AG09319 (cell line): ENCODE results near the gene CMTM8.
"Not testable (repeated sequence)": the region's sequence is repeated elsewhere in the genome, so short reads cannot be mapped to it uniquely, and the experiment has no call there.

Experiments used
- DNase-seq: peaks from one replicate; pipeline ENCODE4 v3.0.0-alpha.2; 2010; ENCODE audit warnings: low read depth; ENCODE audit errors: extremely low read depth
- TF ChIP-seq, protein P1 (sequence below): IDR thresholded peaks from 2 replicates; pipeline ENCODE4 v1.5.1; 2011; ENCODE audit warnings: low read depth, mild to moderate bottlenecking, inconsistent platforms, low read length, moderate library complexity

Gene CMTM8, protein sequence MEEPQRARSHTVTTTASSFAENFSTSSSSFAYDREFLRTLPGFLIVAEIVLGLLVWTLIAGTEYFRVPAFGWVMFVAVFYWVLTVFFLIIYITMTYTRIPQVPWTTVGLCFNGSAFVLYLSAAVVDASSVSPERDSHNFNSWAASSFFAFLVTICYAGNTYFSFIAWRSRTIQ

DNA sequence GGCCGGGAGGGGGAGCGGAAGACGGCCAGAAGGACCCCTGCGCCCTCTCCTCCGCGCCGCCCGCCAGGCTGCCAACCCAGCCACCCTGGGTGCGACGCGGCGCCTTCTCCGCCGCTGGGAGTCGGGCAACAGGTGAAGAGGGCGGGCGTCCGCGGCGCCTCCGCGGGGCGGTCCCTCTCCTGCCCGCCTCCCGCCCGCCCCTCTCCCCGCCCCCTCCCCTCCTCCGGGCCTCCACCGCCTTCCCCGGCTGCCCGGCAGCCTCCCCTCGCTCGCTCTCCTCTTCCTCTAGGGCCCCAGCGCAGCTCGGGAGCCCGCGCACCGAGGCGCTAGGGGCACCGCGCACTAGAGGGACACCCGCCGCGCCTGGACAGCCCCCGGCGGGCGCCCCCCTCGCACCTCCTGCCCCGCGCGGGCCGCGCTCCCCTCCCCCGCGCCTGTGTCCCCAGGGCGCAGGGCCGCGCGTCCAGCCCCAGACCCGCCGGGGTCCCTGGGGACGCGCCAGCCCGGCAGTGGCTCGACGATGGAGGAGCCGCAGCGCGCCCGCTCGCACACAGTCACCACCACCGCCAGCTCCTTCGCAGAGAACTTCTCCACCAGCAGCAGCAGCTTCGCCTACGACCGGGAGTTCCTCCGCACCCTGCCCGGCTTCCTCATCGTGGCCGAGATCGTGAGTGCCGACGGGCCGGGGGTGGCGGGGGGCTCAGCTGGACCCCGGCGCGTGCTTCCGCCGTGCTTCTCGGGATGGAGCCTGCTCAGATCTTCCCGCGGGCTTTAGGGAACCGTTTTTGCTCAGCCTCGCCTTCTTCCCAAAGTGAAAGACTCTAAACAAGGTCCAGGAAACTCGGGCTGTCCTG, at the start of gene CMTM8:
Gene CMTM8, plus strand, starts transcription at position 228 of the 854 bp plus-strand sequence. Its CDS starts 293 bp downstream, at position 521.
- DNase-seq = no peak
- TF ChIP-seq, protein P1, sequence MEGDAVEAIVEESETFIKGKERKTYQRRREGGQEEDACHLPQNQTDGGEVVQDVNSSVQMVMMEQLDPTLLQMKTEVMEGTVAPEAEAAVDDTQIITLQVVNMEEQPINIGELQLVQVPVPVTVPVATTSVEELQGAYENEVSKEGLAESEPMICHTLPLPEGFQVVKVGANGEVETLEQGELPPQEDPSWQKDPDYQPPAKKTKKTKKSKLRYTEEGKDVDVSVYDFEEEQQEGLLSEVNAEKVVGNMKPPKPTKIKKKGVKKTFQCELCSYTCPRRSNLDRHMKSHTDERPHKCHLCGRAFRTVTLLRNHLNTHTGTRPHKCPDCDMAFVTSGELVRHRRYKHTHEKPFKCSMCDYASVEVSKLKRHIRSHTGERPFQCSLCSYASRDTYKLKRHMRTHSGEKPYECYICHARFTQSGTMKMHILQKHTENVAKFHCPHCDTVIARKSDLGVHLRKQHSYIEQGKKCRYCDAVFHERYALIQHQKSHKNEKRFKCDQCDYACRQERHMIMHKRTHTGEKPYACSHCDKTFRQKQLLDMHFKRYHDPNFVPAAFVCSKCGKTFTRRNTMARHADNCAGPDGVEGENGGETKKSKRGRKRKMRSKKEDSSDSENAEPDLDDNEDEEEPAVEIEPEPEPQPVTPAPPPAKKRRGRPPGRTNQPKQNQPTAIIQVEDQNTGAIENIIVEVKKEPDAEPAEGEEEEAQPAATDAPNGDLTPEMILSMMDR = no peak

DNA sequence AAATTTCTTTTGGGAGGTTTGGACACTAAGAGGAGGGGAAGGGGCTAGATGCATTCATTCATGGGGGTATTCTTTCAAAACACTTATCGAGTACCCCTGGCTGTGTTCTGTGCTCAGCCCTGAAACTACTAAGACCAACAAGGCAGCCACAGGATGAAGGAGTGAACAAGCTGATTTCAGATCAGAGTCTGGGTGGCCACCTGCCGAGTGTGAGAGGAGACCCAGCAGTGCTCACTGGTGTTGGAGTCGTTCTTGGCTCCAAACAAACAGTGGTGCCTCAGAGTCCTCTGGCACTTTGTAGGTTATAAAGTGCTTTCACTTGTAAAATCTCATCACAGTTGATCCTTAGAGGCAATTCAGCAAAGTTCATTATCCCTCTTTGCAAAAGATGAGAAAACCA, 48.8 kb upstream of the CMTM8 start:
- TF ChIP-seq, protein P1 = no peak
- DNase-seq = no peak

DNA sequence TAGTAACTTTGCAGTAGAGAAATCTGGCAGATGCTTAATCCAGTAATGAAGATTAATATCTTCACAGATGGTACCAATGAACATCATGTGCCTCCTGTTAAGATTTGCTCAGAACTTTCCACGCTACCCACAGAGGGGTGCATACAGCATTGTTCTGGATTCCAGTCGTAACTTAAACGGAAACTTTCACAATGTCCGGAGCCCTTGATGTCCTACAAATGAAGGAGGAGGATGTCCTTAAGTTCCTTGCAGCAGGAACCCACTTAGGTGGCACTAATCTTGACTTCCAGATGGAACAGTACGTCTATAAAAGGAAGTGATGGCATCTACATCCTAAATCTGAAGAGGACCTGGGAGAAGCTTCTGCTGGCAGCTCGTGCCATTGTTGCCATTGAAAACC, 47.9 kb upstream of the CMTM8 start:
- not testable (repeated sequence) for DNase-seq

DNA sequence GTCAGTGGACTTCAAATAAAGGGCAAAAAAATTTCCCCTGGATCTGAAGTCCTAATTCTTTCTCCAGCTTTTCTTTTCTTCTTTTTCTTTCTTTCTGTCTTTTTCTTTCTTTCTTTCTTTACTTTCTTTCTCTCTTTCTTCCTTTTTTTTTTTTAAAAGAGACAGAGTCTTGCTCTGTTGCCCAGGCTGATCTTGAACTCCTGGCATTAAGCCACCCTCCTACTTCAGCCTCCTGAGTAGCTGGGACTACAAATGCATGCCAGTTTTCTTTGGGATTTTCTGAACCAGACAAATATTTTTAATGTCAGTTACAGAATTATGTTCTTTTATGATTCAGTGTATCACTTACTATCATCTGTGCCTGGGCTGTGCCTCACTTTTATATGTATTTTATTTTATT, 45.4 kb upstream of the CMTM8 start:
- DNase-seq = no peak
- TF ChIP-seq, protein P1 = no peak

DNA sequence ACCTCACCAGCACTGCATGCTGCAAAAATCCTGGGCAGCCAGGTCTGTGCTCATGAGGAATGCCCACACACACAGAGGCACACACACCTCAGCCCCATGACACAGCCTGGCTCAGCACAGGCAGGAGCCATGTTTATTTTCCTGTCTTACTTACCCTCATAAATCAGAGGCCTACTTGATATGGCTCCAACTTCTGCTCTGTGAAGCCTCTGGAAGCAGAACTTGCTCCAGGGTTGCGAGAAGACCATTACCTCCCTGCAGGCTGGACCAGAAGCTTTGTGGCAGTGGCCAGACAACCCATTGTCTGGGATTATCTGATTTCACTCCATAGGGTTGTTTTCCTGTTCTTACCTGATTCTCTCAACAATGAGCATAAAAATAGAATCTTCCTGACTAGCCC, 43.8 kb upstream of the CMTM8 start:
- TF ChIP-seq, protein P1 = no peak
- no peak for DNase-seq

DNA sequence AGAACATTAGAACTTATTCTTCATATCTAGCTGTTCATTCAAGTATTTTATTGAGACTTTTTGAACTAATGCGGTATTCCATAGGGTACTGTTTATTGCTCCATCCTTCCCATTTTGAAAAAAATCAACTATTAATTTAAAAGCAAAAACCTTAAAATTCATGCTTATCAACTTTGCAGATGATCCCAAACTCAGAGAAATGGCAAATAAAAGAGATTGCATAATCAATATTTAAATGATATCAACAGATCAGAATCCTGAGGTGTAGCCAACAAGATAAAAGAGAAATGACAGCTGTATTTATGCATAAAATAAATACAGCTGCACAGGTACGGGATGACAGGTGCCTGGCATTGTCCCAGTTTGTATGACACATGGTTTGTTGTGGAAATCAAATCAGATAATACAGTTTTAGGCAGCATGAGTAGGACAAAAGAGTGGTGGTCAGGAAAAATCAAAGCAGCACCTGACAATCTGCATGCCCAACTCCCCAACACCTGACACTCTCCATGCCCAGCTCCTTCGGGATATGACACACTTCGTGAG, 42.4 kb upstream of the CMTM8 start:
- DNase-seq = no peak
- TF ChIP-seq, protein P1 = no peak

DNA sequence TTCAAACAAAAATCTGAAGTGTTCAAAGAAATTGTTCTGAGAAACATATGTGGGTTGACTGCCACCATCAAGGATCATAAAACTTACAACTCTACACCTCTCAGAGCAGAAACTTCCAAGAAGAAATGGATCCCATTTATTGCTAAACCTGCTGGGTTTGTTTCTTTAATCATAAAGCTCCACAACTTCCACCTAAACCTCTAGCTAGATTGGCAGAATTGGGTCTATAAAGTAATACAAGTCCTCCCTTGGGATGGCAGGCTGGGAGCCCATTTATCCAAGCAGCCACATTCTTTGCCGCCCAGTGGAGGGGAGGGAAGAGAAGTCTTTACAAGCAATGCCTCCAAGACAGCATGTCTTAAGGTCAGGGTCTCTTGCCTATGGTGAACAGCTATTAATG, 40.5 kb upstream of the CMTM8 start:
- TF ChIP-seq, protein P1 = no peak
- DNase-seq = no peak
